Suprapubic skin (tissue), 4 donors: ENCODE results near the gene COL6A3. TPM values are rescaled to one million over a fixed set of nuclear protein-coding genes. Genes with fewer than 3 reads are reported as not detected.

Experiments used
- DNase-seq, 2 donors: peaks; one replicate each; pipeline ENCODE4 v3.0.0-alpha.2; 2019; ENCODE audit warnings: low spot score in 2 of 2
- H3K27ac ChIP-seq: fragments of 200-600 bp; sonication (generic); one replicate; pipeline ENCODE4 v1.5.1; 2019
- H3K27me3 ChIP-seq: fragments of 200-600 bp; sonication (generic); one replicate; pipeline ENCODE4 v1.5.1; 2019
- H3K36me3 ChIP-seq: fragments of 200-600 bp; sonication (generic); one replicate; pipeline ENCODE4 v1.5.1; 2019
- H3K4me1 ChIP-seq: fragments of 200-600 bp; sonication (generic); one replicate; pipeline ENCODE4 v1.5.1; 2019
- H3K4me3 ChIP-seq: fragments of 200-600 bp; sonication (generic); one replicate; pipeline ENCODE4 v1.5.1; 2019; ENCODE audit warnings: mild to moderate bottlenecking
- H3K9me3 ChIP-seq: fragments of 200-600 bp; sonication (generic); one replicate; pipeline ENCODE4 v1.5.1; 2019
- EP300 ChIP-seq: sonication (generic); formaldehyde crosslinking; IDR thresholded peaks from one replicate; pipeline ENCODE4 v1.6.1; 2017; ENCODE audit warnings: antibody characterized with exemption
- POLR2A ChIP-seq, 2 donors: fragments of 450-650 bp; IDR thresholded peaks; one replicate each; pipeline ENCODE4 v1.6.1; 2017; ENCODE audit warnings: antibody characterized with exemption in 2 of 2, mild to moderate bottlenecking in 2 of 2, moderate library complexity in 2 of 2
- POLR2AphosphoS5 ChIP-seq, 3 donors: sonication (generic); formaldehyde crosslinking; IDR thresholded peaks; one replicate each; pipeline ENCODE4 v1.6.1; 2017; ENCODE audit warnings: antibody characterized with exemption in 3 of 3
- WGBS: methylation state at CpG from one replicate; pipeline ENCODE4 v1.1.5; 2018; 5-methylcytosine and 5-hydroxymethylcytosine counted together
- total RNA-seq, 4 donors: library from RNA; depleted of rRNA; stranded (reverse); fragments of >200 nt; gene quantifications; one replicate each; pipeline ENCODE4 v1.1.0, GENCODE V29; 2016
- TF ChIP-seq, protein P1 (sequence below), 2 donors: fragments of 200-600 bp in 1 of 2; fragments of 450-650 bp in 1 of 2; sonication (generic) in 1 of 2; IDR thresholded peaks; one replicate each; pipeline ENCODE4 v1.5.1; 2016 to 2019; ENCODE audit warnings: antibody characterized with exemption in 2 of 2, mild to moderate bottlenecking in 1 of 2, moderate library complexity in 1 of 2

COL6A3 gene
- total RNA-seq, 4 donors from 2014 or later = 50.1 to 79.2 (median 66.3) TPM

GRCh38 chr2:237280939-237281338 is 133.0 kb downstream of the COL6A3 start:
- Histone ChIP-seq H3K36me3 (no peaks in the 10 kb centered on the region), H3K27ac (no peak overlapping the region), H3K9me3 (no peaks in the 10 kb centered on the region), H3K27me3 (no peaks in the 10 kb centered on the region), H3K4me3 (no peak overlapping the region), H3K4me1 (peaks cover 20% of the 10 kb centered on the region)
- DNase-seq = no peak
- no peak for TF ChIP-seq POLR2AphosphoS5 (IDR thresholded peaks at IDR 0.05)
- TF ChIP-seq, protein P1, sequence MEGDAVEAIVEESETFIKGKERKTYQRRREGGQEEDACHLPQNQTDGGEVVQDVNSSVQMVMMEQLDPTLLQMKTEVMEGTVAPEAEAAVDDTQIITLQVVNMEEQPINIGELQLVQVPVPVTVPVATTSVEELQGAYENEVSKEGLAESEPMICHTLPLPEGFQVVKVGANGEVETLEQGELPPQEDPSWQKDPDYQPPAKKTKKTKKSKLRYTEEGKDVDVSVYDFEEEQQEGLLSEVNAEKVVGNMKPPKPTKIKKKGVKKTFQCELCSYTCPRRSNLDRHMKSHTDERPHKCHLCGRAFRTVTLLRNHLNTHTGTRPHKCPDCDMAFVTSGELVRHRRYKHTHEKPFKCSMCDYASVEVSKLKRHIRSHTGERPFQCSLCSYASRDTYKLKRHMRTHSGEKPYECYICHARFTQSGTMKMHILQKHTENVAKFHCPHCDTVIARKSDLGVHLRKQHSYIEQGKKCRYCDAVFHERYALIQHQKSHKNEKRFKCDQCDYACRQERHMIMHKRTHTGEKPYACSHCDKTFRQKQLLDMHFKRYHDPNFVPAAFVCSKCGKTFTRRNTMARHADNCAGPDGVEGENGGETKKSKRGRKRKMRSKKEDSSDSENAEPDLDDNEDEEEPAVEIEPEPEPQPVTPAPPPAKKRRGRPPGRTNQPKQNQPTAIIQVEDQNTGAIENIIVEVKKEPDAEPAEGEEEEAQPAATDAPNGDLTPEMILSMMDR (IDR thresholded peaks at IDR 0.05) = no peak
- TF ChIP-seq POLR2A (IDR thresholded peaks at IDR 0.05) = no peak
- TF ChIP-seq EP300 = no peak
- WGBS = 62% methylated on average over 8 of the region's 8 CpGs

DNA sequence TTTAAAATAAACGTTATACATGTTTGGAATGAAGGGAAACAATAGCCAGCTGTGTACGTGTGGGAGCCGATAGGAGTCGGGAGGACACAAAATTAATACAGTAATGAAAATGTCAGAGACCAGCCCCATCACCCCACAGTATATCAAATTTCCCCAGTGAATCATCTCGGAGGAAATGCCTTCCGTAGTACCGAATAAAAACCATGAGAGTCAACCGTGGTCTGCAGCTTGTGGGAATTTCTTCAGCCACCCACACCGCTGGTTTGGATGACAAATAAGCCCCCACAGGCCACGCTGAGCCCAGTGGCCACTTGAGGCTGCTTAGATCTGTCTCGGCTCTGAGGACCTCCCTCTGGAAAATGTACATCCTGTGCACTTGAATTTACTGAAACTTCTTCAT is 133.7 kb downstream of the COL6A3 start:
- H3K27ac ChIP-seq = no peak overlapping the region
- TF ChIP-seq, protein P1 (IDR thresholded peaks at IDR 0.05) = no peak
- TF ChIP-seq POLR2A (IDR thresholded peaks at IDR 0.05) (no peak), EP300 (no peak), POLR2AphosphoS5 (IDR thresholded peaks at IDR 0.05) (no peak)
- no peaks in the 10 kb centered on the region for H3K27me3 ChIP-seq
- no peaks in the 10 kb centered on the region for H3K9me3 ChIP-seq
- H3K4me1 ChIP-seq = peaks cover 20% of the 10 kb centered on the region
- DNase-seq = no peak
- no peak overlapping the region for H3K4me3 ChIP-seq
- no peaks in the 10 kb centered on the region for H3K36me3 ChIP-seq
- WGBS = 69% methylated on average over 11 of the region's 11 CpGs

DNA sequence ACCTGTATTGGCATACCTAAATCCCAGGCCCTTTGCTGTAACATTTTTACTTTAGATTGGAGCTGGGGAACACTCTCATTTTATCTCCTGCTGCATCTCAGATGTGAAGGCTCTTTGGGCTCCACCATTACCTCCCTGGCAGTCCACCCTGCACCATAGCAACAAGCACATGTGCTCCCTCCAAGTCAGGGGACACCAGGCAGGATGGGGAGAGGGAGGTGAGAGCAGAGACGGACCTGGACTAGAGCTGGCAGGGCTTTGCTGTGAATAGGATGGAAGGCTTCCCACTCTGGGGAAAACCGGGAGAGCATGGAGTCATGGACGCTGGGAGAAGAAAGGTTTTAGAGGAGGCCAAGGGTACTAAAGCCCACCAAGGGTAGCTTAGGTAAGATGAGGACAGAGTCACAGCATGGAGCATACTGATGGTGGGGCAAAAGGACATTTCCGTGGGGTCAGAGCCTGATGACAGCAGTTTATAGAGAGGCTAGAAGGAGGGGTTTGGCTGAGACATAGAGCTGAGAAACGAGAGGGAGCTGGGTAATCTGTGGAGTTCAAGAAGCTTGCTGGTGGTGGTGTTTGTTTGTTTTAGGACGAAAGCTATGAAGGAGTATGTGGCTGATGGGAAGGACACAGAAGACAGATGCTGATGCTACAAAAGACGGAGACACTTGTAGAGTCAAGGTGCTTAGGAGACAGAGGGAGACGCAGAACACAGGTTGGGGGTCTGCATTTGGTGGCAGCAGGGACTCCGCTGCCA is 134.8 kb downstream of the COL6A3 start:
- Histone ChIP-seq H3K27ac (peak overlapping the region; percentile 54), H3K9me3 (no peaks in the 10 kb centered on the region), H3K36me3 (no peaks in the 10 kb centered on the region), H3K4me1 (peaks cover 20% of the 10 kb centered on the region), H3K27me3 (no peaks in the 10 kb centered on the region), H3K4me3 (no peak overlapping the region)
- no peak for DNase-seq
- no peak for TF ChIP-seq POLR2A (IDR thresholded peaks at IDR 0.05)
- TF ChIP-seq, protein P1 (IDR thresholded peaks at IDR 0.05) = no peak
- TF ChIP-seq EP300 = no peak
- TF ChIP-seq POLR2AphosphoS5 (IDR thresholded peaks at IDR 0.05) = no peak
- WGBS = 77% methylated on average over 9 of the region's 9 CpGs

GRCh38 chr2:237278568-237278967 is 135.4 kb downstream of the COL6A3 start:
- H3K27ac ChIP-seq = peak overlapping the region; percentile 78
- H3K4me3 ChIP-seq = peak overlapping the region; percentile 7
- TF ChIP-seq POLR2AphosphoS5 (IDR thresholded peaks at IDR 0.05) (peak in 2 of 3 donors; percentile 52 to 74), POLR2A (IDR thresholded peaks at IDR 0.05) (no peak)
- TF ChIP-seq, protein P1 (IDR thresholded peaks at IDR 0.05) = no peak
- H3K27me3 ChIP-seq = no peaks in the 10 kb centered on the region
- WGBS = 51% methylated on average over 6 of the region's 6 CpGs
- DNase-seq = peak; percentile 87 to 92
- peaks cover 20% of the 10 kb centered on the region for H3K4me1 ChIP-seq
- no peaks in the 10 kb centered on the region for H3K9me3 ChIP-seq
- H3K36me3 ChIP-seq = no peaks in the 10 kb centered on the region

GRCh38 chr2:237276716-237277490 is 137.1 kb downstream of the COL6A3 start:
- Histone ChIP-seq H3K36me3 (no peaks in the 10 kb centered on the region), H3K27ac (no peak overlapping the region), H3K4me3 (no peak overlapping the region), H3K27me3 (no peaks in the 10 kb centered on the region), H3K4me1 (peaks cover 18% of the 10 kb centered on the region), H3K9me3 (no peaks in the 10 kb centered on the region)
- WGBS = 79% methylated on average over 8 of the region's 8 CpGs
- TF ChIP-seq POLR2A (IDR thresholded peaks at IDR 0.05) (no peak), POLR2AphosphoS5 (IDR thresholded peaks at IDR 0.05) (no peak), EP300 (no peak)
- TF ChIP-seq, protein P1 (IDR thresholded peaks at IDR 0.05) = no peak
- DNase-seq = no peak
